ENCODE measurements around the gene AMTN.

GRCh38 chr4:70522626-70523025, 4.3 kb downstream of the AMTN start:
- TF ChIP-seq CTCF (IDR thresholded peaks at IDR 0.05; ENCODE audit: low read length), result no peak
- no peak for TF ChIP-seq EZH2 (IDR thresholded peaks at IDR 0.05; ENCODE audit: borderline replicate concordance, low read length)
